Karpas-422 (cell line): Measurements from ENCODE around the gene USP35. TPM values are rescaled to one million over a fixed set of nuclear protein-coding genes. Genes with fewer than 3 reads are reported as not detected.

ENCODE experiments used
- DNase-seq: peaks from one replicate; pipeline ENCODE4 v3.0.0-alpha.2; 2015
- H2AFZ ChIP-seq: fragments of 200-600 bp; sonication (generic); 2 replicates; pipeline ENCODE4 v1.6.1; 2014; ENCODE audit warnings: antibody characterized with exemption, low read length, mixed read lengths
- H3K27ac ChIP-seq: fragments of 200-600 bp; sonication (generic); 2 replicates; pipeline ENCODE4 v1.5.1; 2014; ENCODE audit warnings: mild to moderate bottlenecking, low read length, moderate library complexity
- H3K27me3 ChIP-seq: fragments of 200-600 bp; sonication (generic); 2 replicates; pipeline ENCODE4 v1.6.1; 2014; ENCODE audit warnings: low read length, mixed read lengths
- H3K36me3 ChIP-seq: fragments of 200-600 bp; sonication (generic); 2 replicates; pipeline ENCODE4 v1.6.1; 2014; ENCODE audit warnings: low read length, mixed read lengths; ENCODE audit not compliant: insufficient read depth
- H3K4me1 ChIP-seq: fragments of 200-600 bp; sonication (generic); 2 replicates; pipeline ENCODE4 v1.6.1; 2014; ENCODE audit warnings: mild to moderate bottlenecking, low read length, mixed read lengths
- H3K4me2 ChIP-seq: fragments of 200-600 bp; sonication (generic); 2 replicates; pipeline ENCODE4 v1.6.1; 2014; ENCODE audit warnings: low read length, low read depth, mild to moderate bottlenecking; ENCODE audit not compliant: poor library complexity, severe bottlenecking
- H3K4me3 ChIP-seq: fragments of 200-600 bp; sonication (generic); 2 replicates; pipeline ENCODE4 v1.5.1; 2014; ENCODE audit warnings: mild to moderate bottlenecking, antibody characterized with exemption, low read length, mixed read lengths
- H3K79me2 ChIP-seq: fragments of 200-600 bp; sonication (generic); 2 replicates; pipeline ENCODE4 v1.6.1; 2014; ENCODE audit warnings: mild to moderate bottlenecking, low read length, mixed read lengths
- H3K9ac ChIP-seq: fragments of 200-600 bp; sonication (generic); 2 replicates; pipeline ENCODE4 v1.6.0; 2014; ENCODE audit warnings: low read length
- H3K9me2 ChIP-seq: fragments of 200-600 bp; sonication (generic), shearing (Covaris generic); replicated peaks from 2 replicates; pipeline ENCODE4 v1.6.0; 2014; ENCODE audit warnings: mild to moderate bottlenecking, low read length, moderate library complexity; ENCODE audit not compliant: insufficient read depth
- H3K9me3 ChIP-seq: fragments of 300-700, 200-600 bp; sonication (generic); 2 replicates; pipeline ENCODE4 v1.6.1; 2014; ENCODE audit warnings: low read length, mixed read lengths
- H4K20me1 ChIP-seq: fragments of 200-600 bp; sonication (generic); 2 replicates; pipeline ENCODE4 v1.6.1; 2014; ENCODE audit warnings: mild to moderate bottlenecking, antibody characterized with exemption, low read length, low read depth; ENCODE audit not compliant: insufficient read depth
- total RNA-seq: library from RNA; depleted of rRNA; stranded (reverse); fragments of >200 nt; shearing (Covaris generic); gene quantifications from 2 replicates; pipeline ENCODE4 v1.2.3, GENCODE V29; 2014; ENCODE audit warnings: low replicate concordance; rRNA removed

The USP35 gene
- total RNA-seq, 1 experiment from 2014 or later = 1.7 TPM

GRCh38 chr11:78261828-78262227 lies 73.1 kb downstream of the USP35 start:
- Histone ChIP-seq H3K9me2 (no peaks in the 10 kb centered on the region), H3K36me3 (no peaks in the 10 kb centered on the region), H3K4me1 (no peaks in the 10 kb centered on the region), H3K79me2 (no peaks in the 10 kb centered on the region), H3K4me3 (no peak overlapping the region), H4K20me1 (no peaks in the 10 kb centered on the region), H3K4me2 (no peak overlapping the region), H3K27me3 (no peaks in the 10 kb centered on the region), H3K27ac (no peak overlapping the region), H3K9me3 (no peaks in the 10 kb centered on the region), H3K9ac (no peak overlapping the region), H2AFZ (no peak overlapping the region)
- DNase-seq = no peak

GRCh38 chr11:78262238-78262637 lies 73.5 kb downstream of the USP35 start:
- DNase-seq = no peak
- Histone ChIP-seq H3K4me3 (no peak overlapping the region), H3K4me2 (no peak overlapping the region), H3K9me2 (no peaks in the 10 kb centered on the region), H3K4me1 (no peaks in the 10 kb centered on the region), H3K36me3 (no peaks in the 10 kb centered on the region), H3K9me3 (no peaks in the 10 kb centered on the region), H3K9ac (no peak overlapping the region), H4K20me1 (no peaks in the 10 kb centered on the region), H3K27ac (no peak overlapping the region), H3K79me2 (no peaks in the 10 kb centered on the region), H3K27me3 (no peaks in the 10 kb centered on the region), H2AFZ (no peak overlapping the region)

GRCh38 chr11:78262691-78263090 lies 74.0 kb downstream of the USP35 start:
- Histone ChIP-seq H3K9me3 (no peaks in the 10 kb centered on the region), H3K9ac (no peak overlapping the region), H3K36me3 (no peaks in the 10 kb centered on the region), H3K4me1 (no peaks in the 10 kb centered on the region), H3K27ac (no peak overlapping the region), H2AFZ (no peak overlapping the region), H4K20me1 (no peaks in the 10 kb centered on the region), H3K4me2 (no peak overlapping the region), H3K79me2 (no peaks in the 10 kb centered on the region), H3K4me3 (no peak overlapping the region), H3K27me3 (no peaks in the 10 kb centered on the region), H3K9me2 (no peaks in the 10 kb centered on the region)
- DNase-seq = no peak

Other genes starting within 250 kb of the USP35 start
- gene INTS4, start 194.3 kb upstream of the USP35 start, total RNA-seq = 42.7 and 51.2 TPM in 2 replicates
- 1.0 TPM in 1 of 2 replicates, not detected in the other for gene KCTD14, start 165.6 kb upstream of the USP35 start, total RNA-seq
- gene THRSP, start 125.1 kb upstream of the USP35 start, total RNA-seq = not detected in 2 replicates
- 51.9 and 94.7 TPM in 2 replicates for gene NDUFC2, start 109.1 kb upstream of the USP35 start, total RNA-seq
- gene ALG8, start 49.3 kb upstream of the USP35 start, total RNA-seq = 51.2 and 71.0 TPM in 2 replicates
- gene KCTD21, start 293 bp upstream of the USP35 start, total RNA-seq = 1.2 and 1.8 TPM in 2 replicates
- gene GAB2, start 228.9 kb downstream of the USP35 start, total RNA-seq = 2.6 and 2.7 TPM in 2 replicates